ENCODE data around the gene SIRT5. TPM values are rescaled to one million over a fixed set of nuclear protein-coding genes. Genes with fewer than 3 reads are reported as not detected.

SIRT5 gene
- total and polyA plus RNA-seq, 2 donors from 2014 or later = 12.0 to 16.8 TPM

DNA sequence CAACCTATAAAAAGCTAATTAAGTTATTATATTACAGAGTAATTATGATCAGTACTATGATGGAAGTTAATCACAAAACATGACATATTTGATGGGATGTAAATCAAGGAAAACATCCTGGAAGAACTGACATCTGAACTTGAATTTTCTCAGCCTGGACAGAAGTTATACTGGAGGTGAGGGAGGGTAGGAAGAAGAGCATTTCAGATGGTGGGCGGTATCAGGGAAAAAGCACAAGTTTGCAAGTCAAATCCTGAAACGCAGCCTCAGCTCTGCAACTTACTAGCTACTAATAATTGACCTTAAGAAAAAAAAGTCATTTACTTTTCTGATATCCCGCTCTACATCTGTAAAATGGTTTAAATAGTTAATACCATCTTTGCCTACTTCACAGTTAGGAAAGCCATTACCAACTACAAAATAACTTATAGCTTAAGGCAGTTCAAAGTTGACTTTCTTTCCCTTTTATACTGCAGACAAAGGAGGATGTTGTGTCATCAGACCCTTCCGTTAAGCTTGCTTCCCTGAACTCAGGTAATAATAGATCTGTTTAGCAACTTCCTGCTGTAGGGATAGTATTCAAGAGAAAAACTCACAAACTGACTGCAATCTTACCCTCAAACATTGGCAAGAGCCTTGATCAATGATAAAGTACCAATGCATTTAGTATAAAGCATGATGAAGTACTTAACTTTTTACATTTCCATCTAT, 61.7 kb downstream of the SIRT5 start:
- H3K9ac ChIP-seq (ENCODE audit: low read length in 3 of 3) = no peak overlapping the region
- no peak overlapping the region for H3K4me3 ChIP-seq (ENCODE audit: low read length in 3 of 3)
- no peak for FAIRE-seq
- intact Hi-C loops (cut with DNase I) = no loop called here
- H3K36me3 ChIP-seq (ENCODE audit: control insufficient read depth in 2 of 3, insufficient read depth in 3 of 3, low read length in 3 of 3) = peaks cover 7 to 24% (median 20%) of the 10 kb centered on the region in 3 donors
- H3K27me3 ChIP-seq (ENCODE audit: control insufficient read depth, insufficient read depth, low read length) = no peaks in the 10 kb centered on the region
- DNase-seq = no peak
- no peaks in the 10 kb centered on the region for H3K4me1 ChIP-seq (ENCODE audit: control insufficient read depth in 2 of 3, insufficient read depth in 2 of 3, low read depth in 1 of 3, low read length in 3 of 3)
- no peaks in the 10 kb centered on the region for H3K9me3 ChIP-seq (ENCODE audit: control insufficient read depth in 2 of 3, insufficient read depth in 1 of 3, low read length in 3 of 3)
- TF ChIP-seq CTCF (IDR thresholded peaks at IDR 0.05; ENCODE audit: borderline replicate concordance, extremely low read depth, insufficient read depth) = no peak
- H3K27ac ChIP-seq (ENCODE audit: low read depth in 2 of 2, low read length in 2 of 2) = no peak overlapping the region

DNA sequence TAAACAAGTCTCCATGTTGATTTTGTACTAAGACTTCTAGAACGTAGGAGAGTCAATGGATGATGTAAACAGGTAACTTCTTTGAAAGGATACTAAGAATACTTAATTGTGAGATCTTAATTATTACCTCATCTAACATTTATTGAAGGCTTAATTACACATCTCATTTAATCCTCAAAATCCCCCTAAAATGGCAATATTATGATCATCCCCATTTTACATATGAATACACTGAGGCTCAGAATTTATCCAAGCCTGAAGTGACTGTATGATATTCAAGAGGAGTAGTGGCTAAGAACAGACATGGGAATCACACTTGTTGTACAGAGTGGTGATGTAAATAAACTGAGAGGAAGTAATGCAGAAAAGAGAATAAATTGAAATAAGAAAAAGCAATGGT, 63.6 kb downstream of the SIRT5 start:
- intact Hi-C loops (cut with DNase I) = no loop called here

GRCh38 chr6:13638626-13639025, 64.2 kb downstream of the SIRT5 start:
- Histone ChIP-seq H3K27ac (ENCODE audit: low read depth in 2 of 2, low read length in 2 of 2) (no peak overlapping the region), H3K9ac (ENCODE audit: low read length in 3 of 3) (no peak overlapping the region), H3K9me3 (ENCODE audit: control insufficient read depth in 2 of 3, insufficient read depth in 1 of 3, low read length in 3 of 3) (no peaks in the 10 kb centered on the region), H3K27me3 (ENCODE audit: control insufficient read depth, insufficient read depth, low read length) (no peaks in the 10 kb centered on the region), H3K36me3 (ENCODE audit: control insufficient read depth in 2 of 3, insufficient read depth in 3 of 3, low read length in 3 of 3) (peaks cover 7 to 24% (median 16%) of the 10 kb centered on the region in 3 donors), H3K4me1 (ENCODE audit: control insufficient read depth in 2 of 3, insufficient read depth in 2 of 3, low read depth in 1 of 3, low read length in 3 of 3) (no peaks in the 10 kb centered on the region), H3K4me3 (ENCODE audit: low read length in 3 of 3) (no peak overlapping the region)
- DNase-seq (no peak), FAIRE-seq (no peak)
- TF ChIP-seq CTCF (IDR thresholded peaks at IDR 0.05; ENCODE audit: borderline replicate concordance, extremely low read depth, insufficient read depth) = no peak
- intact Hi-C loops (cut with DNase I) = no loop called here

More for the DNA sequence above, 63.6 kb downstream of the SIRT5 start:
- H3K9ac ChIP-seq (ENCODE audit: low read length in 3 of 3) = no peak overlapping the region
- FAIRE-seq (no peak), DNase-seq (no peak)
- TF ChIP-seq CTCF (IDR thresholded peaks at IDR 0.05; ENCODE audit: borderline replicate concordance, extremely low read depth, insufficient read depth) = no peak
- no peak overlapping the region for H3K27ac ChIP-seq (ENCODE audit: low read depth in 2 of 2, low read length in 2 of 2)
- no peaks in the 10 kb centered on the region for H3K27me3 ChIP-seq (ENCODE audit: control insufficient read depth, insufficient read depth, low read length)
- H3K9me3 ChIP-seq (ENCODE audit: control insufficient read depth in 2 of 3, insufficient read depth in 1 of 3, low read length in 3 of 3) = no peaks in the 10 kb centered on the region
- H3K4me3 ChIP-seq (ENCODE audit: low read length in 3 of 3) = no peak overlapping the region
- no peaks in the 10 kb centered on the region for H3K4me1 ChIP-seq (ENCODE audit: control insufficient read depth in 2 of 3, insufficient read depth in 2 of 3, low read depth in 1 of 3, low read length in 3 of 3)
- H3K36me3 ChIP-seq (ENCODE audit: control insufficient read depth in 2 of 3, insufficient read depth in 3 of 3, low read length in 3 of 3) = peaks cover 7 to 19% (median 16%) of the 10 kb centered on the region in 3 donors
